NCI-H1105 (cell line): Measurements from ENCODE around the gene ADH5.
"Not testable (repeated sequence)": the region's sequence is repeated elsewhere in the genome, so short reads cannot be mapped to it uniquely, and the experiment has no call there.

Source experiments
- DNase-seq: peaks from one replicate; lab custom pipeline; 2025; lab: John Stamatoyannopoulos, UW

Gene ADH5

DNA sequence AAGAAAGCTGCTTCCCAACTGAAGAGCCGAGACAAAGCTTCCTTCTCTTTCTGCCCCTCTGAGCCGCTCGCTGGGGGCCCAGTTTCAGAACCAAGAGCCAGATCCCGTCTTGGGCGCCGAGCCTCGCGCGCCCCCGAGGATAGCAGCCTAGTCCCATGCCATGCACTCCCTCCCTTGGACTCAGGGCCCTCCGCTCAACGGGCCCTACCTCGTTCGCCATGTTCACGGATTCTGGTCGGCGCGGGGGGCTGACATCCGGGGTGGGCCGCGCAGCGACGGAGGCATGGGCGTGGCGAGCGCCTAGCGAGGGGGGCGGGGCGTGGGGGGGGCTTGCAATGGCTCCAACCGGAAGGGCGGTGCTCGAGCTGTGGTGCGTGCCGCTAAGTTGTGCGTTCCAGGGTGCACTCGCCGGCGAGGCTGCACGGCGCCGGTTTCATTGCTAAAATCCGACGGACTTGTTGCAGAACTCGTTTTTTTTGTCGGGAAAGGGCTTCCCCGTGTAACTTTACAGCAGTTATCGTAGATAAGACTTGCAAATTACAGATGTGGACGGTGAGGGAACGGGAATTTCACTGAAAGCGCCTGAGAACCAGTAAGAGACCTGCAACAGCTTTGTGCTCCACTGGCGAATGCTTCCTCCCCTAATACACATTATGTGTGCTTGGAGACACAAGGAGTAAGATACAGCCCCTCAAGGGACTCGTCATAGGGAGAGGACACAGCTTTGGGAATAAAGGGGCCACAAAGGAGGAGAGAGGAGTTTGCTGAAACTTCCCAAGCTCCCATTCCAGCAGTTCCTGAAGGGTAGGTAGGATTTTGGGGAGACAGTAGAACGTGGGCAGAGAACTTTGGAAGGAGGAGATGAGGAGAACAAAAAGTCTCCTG lies at the start of gene ADH5:
TSS of gene ADH5 (minus strand) at position 308 of the 885 bp plus-strand sequence. CDS start at position 220, 88 bp downstream.
- peak; percentile 69 for DNase-seq

DNA sequence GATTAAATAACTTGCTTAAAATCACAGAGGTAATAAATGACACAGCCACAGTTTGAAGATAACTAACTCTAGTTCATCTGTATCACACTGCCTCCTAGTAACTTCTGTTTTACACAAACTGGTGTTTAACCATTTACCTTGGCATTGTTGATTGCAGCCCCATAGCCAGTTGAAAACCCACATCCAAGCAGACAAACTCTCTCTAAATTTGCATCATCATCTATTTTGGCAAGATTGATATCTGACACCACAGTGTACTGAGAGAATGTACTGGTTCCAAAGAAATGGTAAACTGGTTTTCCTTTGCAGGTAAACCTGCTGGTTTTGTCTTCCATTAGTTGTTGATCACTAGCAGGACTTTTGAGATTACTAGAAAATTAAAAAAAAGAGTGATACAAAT lies 47.7 kb upstream of the ADH5 start:
- no peak for DNase-seq

DNA sequence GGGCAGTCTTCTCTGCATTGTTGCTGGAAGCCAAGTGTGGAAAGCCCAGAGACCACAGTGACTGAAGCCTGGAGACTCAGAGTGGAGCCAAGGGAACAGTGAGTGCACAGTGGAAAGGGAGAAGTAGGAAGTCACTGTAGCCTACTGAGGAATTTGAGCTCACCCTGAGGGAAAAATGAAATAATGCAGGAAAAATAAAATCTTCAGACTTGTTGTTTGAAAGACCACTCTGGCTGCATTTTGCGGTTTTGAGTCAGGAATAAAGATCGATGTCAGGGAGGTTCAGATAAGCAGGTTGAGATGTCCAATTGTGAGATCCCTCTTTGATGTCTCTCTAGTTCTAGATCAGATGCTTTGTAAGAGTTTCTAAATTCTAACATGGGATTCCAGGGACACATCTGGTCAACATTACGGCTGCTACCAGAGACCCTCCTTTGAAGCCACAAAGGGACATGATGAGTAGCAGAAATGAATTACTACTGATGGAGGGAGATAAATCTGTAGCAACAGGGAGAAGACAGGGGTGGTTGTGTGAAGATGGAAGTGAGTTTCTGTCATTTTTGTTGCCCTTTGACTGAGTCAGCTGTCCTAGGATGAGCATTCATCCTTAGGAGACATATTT lies 47.1 kb upstream of the ADH5 start:
- no peak for DNase-seq

GRCh38 chr4:99134586-99134985 lies 46.0 kb upstream of the ADH5 start:
- DNase-seq, result no peak

- no peak for DNase-seq
Observed at GRCh38 chr4:99131378-99131777, 42.8 kb upstream of the ADH5 start.

GRCh38 chr4:99126376-99126775 lies 37.8 kb upstream of the ADH5 start:
- no peak for DNase-seq

DNA sequence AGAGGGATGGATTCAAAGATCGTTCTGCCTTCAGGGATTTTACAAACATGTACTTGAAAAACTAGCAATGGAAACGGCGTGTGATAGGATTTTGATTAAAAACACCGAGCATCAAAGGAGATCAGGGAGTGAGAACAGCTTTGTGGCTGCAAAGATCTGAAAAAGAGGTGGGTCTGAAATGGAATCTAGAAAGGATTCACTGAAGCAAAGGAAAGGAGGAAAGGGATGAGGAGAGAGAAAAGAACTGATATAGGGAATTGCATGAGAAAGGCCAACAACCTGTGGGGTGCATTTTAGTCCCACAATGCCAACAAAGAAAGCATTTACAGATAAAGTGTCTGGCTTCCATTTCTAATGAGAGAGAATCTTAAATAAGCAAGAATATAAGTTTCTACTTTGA lies 32.4 kb upstream of the ADH5 start:
- no peak for DNase-seq

- no peak for DNase-seq
Observed at GRCh38 chr4:99120501-99120900, 31.9 kb upstream of the ADH5 start.

- DNase-seq, result no peak
Observed at GRCh38 chr4:99117876-99118693, 29.5 kb upstream of the ADH5 start.

- DNase-seq, result not testable (repeated sequence)
Observed at GRCh38 chr4:99117122-99117841, 28.7 kb upstream of the ADH5 start.

GRCh38 chr4:99109286-99109685 lies 20.7 kb upstream of the ADH5 start:
- not testable (repeated sequence) for DNase-seq

- DNase-seq, result no peak
Observed at GRCh38 chr4:99104153-99104552, 15.6 kb upstream of the ADH5 start.

GRCh38 chr4:99103166-99103565 lies 14.6 kb upstream of the ADH5 start:
- DNase-seq, result no peak

- no peak for DNase-seq
Observed at GRCh38 chr4:99102634-99103033, 14.0 kb upstream of the ADH5 start.

- DNase-seq, result no peak
Observed at GRCh38 chr4:99100876-99101275, 12.3 kb upstream of the ADH5 start.

GRCh38 chr4:99099814-99100213 lies 11.2 kb upstream of the ADH5 start:
- DNase-seq, result not testable (repeated sequence)

GRCh38 chr4:99099311-99099710 lies 10.7 kb upstream of the ADH5 start:
- no peak for DNase-seq

GRCh38 chr4:99091841-99092240 lies 3.3 kb upstream of the ADH5 start:
- DNase-seq, result not testable (repeated sequence)

- DNase-seq, result no peak
Observed at GRCh38 chr4:99091216-99091575, 2.6 kb upstream of the ADH5 start.

GRCh38 chr4:99090481-99091215 lies 2.1 kb upstream of the ADH5 start:
- DNase-seq, result no peak

DNA sequence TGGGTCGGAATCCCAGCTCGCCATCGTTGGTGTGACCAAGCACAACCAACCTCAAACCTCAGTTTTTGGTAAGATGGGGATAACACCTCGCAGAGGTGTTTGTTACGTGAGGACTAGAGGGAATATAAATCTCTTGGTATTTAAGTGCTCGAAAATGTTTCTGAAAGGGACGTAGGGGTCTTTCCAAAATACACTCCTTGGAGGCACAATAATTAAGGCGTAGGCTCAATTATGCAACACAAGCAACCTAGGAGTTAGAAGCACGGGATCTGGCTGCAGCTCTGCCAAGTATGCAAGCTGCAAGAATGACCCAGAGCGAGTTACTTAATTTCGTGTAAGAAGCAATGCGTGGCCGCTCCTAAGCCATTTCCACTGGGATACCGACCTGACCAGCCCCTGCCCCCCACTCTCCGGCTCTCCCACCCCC lies 552 bp downstream of the ADH5 start:
- peak; percentile 0 for DNase-seq
